Measurements from ENCODE around the gene RNLS. TPM values are rescaled to one million over a fixed set of nuclear protein-coding genes. Genes with fewer than 3 reads are reported as not detected.

Gene RNLS
- total and polyA plus RNA-seq, 12 donors, result 4.1 to 22.2 (median 17.5) TPM

DNA sequence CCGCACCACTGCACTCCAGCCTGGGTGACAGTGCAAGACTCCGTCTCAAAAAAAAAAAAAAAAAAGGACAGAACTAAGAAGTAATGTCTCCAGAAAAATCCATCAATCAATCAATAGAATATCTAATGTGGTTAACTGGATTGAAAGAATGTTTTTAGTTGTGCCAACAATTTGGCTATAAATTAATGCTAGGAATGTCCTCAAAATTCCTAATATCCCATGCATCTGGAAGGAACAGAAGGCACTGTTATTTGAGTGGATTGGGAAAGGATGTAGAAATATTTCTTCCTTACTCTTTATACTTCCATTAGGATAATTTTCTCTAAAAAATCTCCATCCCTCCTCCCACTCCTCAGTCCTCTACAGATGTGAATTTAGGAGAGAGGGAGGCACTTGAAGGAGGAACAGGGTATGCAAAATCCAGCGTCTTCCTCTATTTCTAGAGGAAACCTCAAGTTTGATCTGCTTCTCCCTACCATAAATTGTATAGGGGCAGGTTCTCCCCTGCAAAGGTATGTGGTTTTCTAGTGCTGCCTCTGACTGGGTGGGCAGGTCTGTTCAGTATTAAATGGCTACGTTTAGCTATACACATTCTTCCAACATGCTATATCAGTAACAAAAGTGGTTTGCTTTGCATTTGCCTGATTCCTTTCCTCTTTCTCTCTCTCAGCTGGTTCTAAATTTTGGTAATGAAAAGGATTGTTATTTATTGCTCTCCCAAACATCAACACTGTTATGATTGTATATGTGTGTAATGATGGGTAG lies 54.1 kb downstream of the RNLS start:
- WGBS, 2 donors, result 82 to 86% methylated on average over 4 of the region's 4 CpGs
- TF ChIP-seq, protein P1, sequence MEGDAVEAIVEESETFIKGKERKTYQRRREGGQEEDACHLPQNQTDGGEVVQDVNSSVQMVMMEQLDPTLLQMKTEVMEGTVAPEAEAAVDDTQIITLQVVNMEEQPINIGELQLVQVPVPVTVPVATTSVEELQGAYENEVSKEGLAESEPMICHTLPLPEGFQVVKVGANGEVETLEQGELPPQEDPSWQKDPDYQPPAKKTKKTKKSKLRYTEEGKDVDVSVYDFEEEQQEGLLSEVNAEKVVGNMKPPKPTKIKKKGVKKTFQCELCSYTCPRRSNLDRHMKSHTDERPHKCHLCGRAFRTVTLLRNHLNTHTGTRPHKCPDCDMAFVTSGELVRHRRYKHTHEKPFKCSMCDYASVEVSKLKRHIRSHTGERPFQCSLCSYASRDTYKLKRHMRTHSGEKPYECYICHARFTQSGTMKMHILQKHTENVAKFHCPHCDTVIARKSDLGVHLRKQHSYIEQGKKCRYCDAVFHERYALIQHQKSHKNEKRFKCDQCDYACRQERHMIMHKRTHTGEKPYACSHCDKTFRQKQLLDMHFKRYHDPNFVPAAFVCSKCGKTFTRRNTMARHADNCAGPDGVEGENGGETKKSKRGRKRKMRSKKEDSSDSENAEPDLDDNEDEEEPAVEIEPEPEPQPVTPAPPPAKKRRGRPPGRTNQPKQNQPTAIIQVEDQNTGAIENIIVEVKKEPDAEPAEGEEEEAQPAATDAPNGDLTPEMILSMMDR (IDR thresholded peaks at IDR 0.05), result no peak
- ATAC-seq (no peak), DNase-seq (no peak)
- intact Hi-C loops (cut with DNase I), result no loop called here
- Histone ChIP-seq H3K9me3 (no peaks in the 10 kb centered on the region), H3K36me3 (no peaks in the 10 kb centered on the region), H3K27me3 (no peaks in the 10 kb centered on the region), H3K27ac (no peak overlapping the region), H3K4me1 (peaks cover 0 to 6% (median 0%) of the 10 kb centered on the region in 9 donors), H3K4me3 (no peak overlapping the region)

GRCh38 chr10:88528201-88528600 lies 54.9 kb downstream of the RNLS start:
- Histone ChIP-seq H3K36me3 (no peaks in the 10 kb centered on the region), H3K4me1 (peaks cover 0 to 11% (median 0%) of the 10 kb centered on the region in 9 donors), H3K9me3 (no peaks in the 10 kb centered on the region), H3K27ac (no peak overlapping the region), H3K27me3 (no peaks in the 10 kb centered on the region), H3K4me3 (no peak overlapping the region)
- DNase-seq, result no peak
- intact Hi-C loops (cut with DNase I), result no loop called here
- no peak for ATAC-seq
- TF ChIP-seq, protein P1 (IDR thresholded peaks at IDR 0.05), result no peak

DNA sequence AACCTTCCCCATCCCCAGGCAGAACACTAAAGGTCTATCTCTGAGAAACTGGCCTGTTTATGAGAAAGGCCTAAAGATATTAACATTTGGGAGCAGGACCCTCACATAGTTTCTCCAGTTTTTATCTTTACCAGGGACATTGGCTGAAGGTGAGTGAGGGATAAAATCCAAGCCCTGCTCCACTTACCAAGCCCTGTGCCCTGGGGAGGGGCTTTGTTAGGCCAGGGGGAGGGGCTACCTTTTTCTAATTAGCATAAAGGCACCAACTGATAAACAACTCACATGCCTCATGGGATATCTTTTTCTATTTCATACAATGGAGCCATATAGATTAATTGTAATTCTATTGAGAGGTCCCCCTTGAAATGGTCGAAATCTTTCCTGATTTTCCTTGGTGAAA lies 55.9 kb downstream of the RNLS start:
- no peak for ATAC-seq
- TF ChIP-seq, protein P1 (IDR thresholded peaks at IDR 0.05), result no peak
- WGBS, 2 donors, result 96 to 97% methylated on average over 1 of the region's 1 CpG

GRCh38 chr10:88526501-88527105 lies 56.5 kb downstream of the RNLS start:
- no peaks in the 10 kb centered on the region for H3K9me3 ChIP-seq
- no peak overlapping the region for H3K27ac ChIP-seq
- DNase-seq, result no peak
- intact Hi-C loops (cut with DNase I), result no loop called here
- H3K27me3 ChIP-seq, result no peaks in the 10 kb centered on the region
- H3K36me3 ChIP-seq, result no peaks in the 10 kb centered on the region
- no peak for ATAC-seq
- WGBS, 2 donors, result 85 to 86% methylated on average over 3 of the region's 3 CpGs
- peaks cover 0 to 23% (median 0%) of the 10 kb centered on the region in 9 donors for H3K4me1 ChIP-seq
- no peak overlapping the region for H3K4me3 ChIP-seq
- TF ChIP-seq, protein P1 (IDR thresholded peaks at IDR 0.05), result no peak

More for the DNA sequence above, 55.9 kb downstream of the RNLS start:
- H3K4me3 ChIP-seq, result no peak overlapping the region
- H3K27ac ChIP-seq, result no peak overlapping the region
- intact Hi-C loops (cut with DNase I), result no loop called here
- DNase-seq, result no peak
- no peaks in the 10 kb centered on the region for H3K27me3 ChIP-seq
- H3K4me1 ChIP-seq, result peaks cover 0 to 21% (median 0%) of the 10 kb centered on the region in 9 donors
- H3K9me3 ChIP-seq, result no peaks in the 10 kb centered on the region
- no peaks in the 10 kb centered on the region for H3K36me3 ChIP-seq

Measured in heart right ventricle (tissue), 16 donors.